ENCODE results near the gene COG8.

Gene COG8

GRCh38 chr16:69345923-69346322 is 6.6 kb upstream of the COG8 start:
- DNase-seq (ENCODE audit: low read depth in 2 of 2) = no peak

- DNase-seq (ENCODE audit: low read depth in 2 of 2) = no peak
Observed at GRCh38 chr16:69344171-69344570, 4.8 kb upstream of the COG8 start.

GRCh38 chr16:69340095-69340644 is 806 bp upstream of the COG8 start:
- DNase-seq (ENCODE audit: low read depth in 2 of 2) = no peak

- no peak for DNase-seq (ENCODE audit: low read depth in 2 of 2)
Observed at GRCh38 chr16:69338557-69339288, 641 bp downstream of the COG8 start.

GRCh38 chr16:69334696-69335095 is 4.7 kb downstream of the COG8 start:
- DNase-seq (ENCODE audit: low read depth in 2 of 2) = no peak

GRCh38 chr16:69330286-69331109 is 8.9 kb downstream of the COG8 start, which contains the start of gene PDF:
PDF (minus strand) TSS chr16:69330588; CDS start chr16:69330570, 18 bp downstream.
- DNase-seq (ENCODE audit: low read depth in 2 of 2) = peak; percentile 68 to 78

- peak; percentile 48 for DNase-seq (ENCODE audit: low read depth in 2 of 2)
Observed at GRCh38 chr16:69329369-69330285, 9.7 kb downstream of the COG8 start.

GRCh38 chr16:69328854-69329316 is 10.5 kb downstream of the COG8 start:
- no peak for DNase-seq (ENCODE audit: low read depth in 2 of 2)

- DNase-seq (ENCODE audit: low read depth in 2 of 2) = no peak
Observed at GRCh38 chr16:69327585-69328310, 11.6 kb downstream of the COG8 start.

GRCh38 chr16:69326172-69326873 is 13.0 kb downstream of the COG8 start:
- DNase-seq (ENCODE audit: low read depth in 2 of 2) = no peak

GRCh38 chr16:69325784-69326171 is 13.6 kb downstream of the COG8 start:
- no peak for DNase-seq (ENCODE audit: low read depth in 2 of 2)

GRCh38 chr16:69324585-69325253 is 14.6 kb downstream of the COG8 start:
- DNase-seq (ENCODE audit: low read depth in 2 of 2) = no peak

- no peak for DNase-seq (ENCODE audit: low read depth in 2 of 2)
Observed at GRCh38 chr16:69324013-69324531, 15.3 kb downstream of the COG8 start.

GRCh38 chr16:69323415-69323814 is 15.9 kb downstream of the COG8 start:
- no peak for DNase-seq (ENCODE audit: low read depth in 2 of 2)

- no peak for DNase-seq (ENCODE audit: low read depth in 2 of 2)
Observed at GRCh38 chr16:69322343-69322742, 17.0 kb downstream of the COG8 start.

GRCh38 chr16:69321080-69321479 is 18.3 kb downstream of the COG8 start:
- DNase-seq (ENCODE audit: low read depth in 2 of 2) = no peak

GRCh38 chr16:69320740-69321073 is 18.7 kb downstream of the COG8 start:
- DNase-seq (ENCODE audit: low read depth in 2 of 2) = no peak

GRCh38 chr16:69319826-69320739 is 19.3 kb downstream of the COG8 start:
- DNase-seq (ENCODE audit: low read depth in 2 of 2) = no peak

All from stimulated activated CD4-positive, alpha-beta T cell treated with anti-CD3 and anti-CD28 coated beads, Interleukin-1b, Interleukin-23, amount 100 ng/mL, for 4 hours (primary cell).